NCI-H2029 (cell line): ENCODE data around the gene ERFL.

Experiments used
- DNase-seq: peaks from one replicate; lab custom pipeline; 2025; lab: John Stamatoyannopoulos, UW

The ERFL gene

DNA sequence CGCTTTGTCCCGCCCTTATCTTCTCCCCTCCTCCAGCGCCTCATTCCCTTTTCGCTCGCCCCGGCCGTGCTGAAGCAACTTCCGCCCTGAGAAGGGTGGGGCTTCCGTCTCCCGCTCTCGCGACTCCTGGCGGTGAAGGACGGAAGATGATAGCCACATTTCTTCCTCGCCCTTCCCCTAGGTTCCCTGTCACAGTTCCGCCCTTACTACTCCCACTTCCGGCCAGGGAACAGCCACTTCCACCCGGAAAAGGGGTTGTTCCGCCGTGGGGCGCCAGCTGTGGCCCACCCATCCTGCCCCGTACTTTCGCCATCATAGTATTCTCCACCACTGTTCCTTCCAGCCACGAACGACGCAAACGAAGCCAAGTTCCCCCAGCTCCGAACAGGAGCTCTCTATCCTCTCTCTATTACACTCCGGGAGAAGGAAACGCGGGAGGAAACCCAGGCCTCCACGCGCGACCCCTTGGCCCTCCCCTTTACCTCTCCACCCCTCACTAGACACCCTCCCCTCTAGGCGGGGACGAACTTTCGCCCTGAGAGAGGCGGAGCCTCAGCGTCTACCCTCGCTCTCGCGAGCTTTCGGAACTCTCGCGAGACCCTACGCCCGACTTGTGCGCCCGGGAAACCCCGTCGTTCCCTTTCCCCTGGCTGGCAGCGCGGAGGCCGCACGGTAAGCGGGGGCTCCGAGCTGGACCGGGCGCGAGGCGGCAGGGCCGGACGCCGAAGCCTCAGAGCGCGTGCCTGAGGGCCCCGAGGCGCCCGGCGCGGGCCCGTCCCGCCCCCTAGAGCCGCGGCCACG, 68.4 kb downstream of the ERFL start, which contains the start of gene RPS19:
RPS19 (plus strand) TSS at position 638 of the 801 bp plus-strand sequence. CDS start 520 bp downstream, outside the sequence.
- DNase-seq: peak; percentile 98

DNA sequence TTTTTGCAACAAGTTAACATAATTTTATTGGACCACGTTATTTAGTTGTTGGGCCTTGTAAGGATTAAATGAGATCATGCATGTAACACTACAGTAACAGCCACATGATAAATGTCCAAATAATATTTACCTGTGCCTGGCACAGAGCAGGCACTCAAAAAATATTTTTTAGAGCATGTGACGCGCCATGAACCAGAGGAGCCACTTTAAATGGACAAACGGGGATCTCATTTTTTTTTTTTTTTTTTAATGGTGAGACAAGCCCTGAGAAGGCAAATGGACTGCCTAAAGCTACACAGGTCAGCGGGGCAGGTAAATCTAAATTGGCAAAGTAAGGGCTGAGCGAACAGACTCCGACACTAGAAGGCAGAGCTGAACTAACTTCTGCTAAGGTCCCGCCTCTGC, 69.0 kb downstream of the ERFL start:
- no peak for DNase-seq
